ENCODE results near the gene ST13. TPM values are rescaled to one million over a fixed set of nuclear protein-coding genes. Genes with fewer than 3 reads are reported as not detected.
"Not testable (repeated sequence)": the region's sequence is repeated elsewhere in the genome, so short reads cannot be mapped to it uniquely, and the experiment has no call there.

ST13 gene
- total and polyA plus RNA-seq, 9 donors = 243 to 1,503 (median 650) TPM

- intact Hi-C loops (cut with DNase I) = no loop called here
- TF ChIP-seq EP300 (IDR thresholded peaks at IDR 0.05) (no peak), CTCF (IDR thresholded peaks at IDR 0.05) (no peak), POLR2A (IDR thresholded peaks at IDR 0.05) (no peak)
- H3K36me3 ChIP-seq = no peaks in the 10 kb centered on the region
- H3K9me3 ChIP-seq = no peaks in the 10 kb centered on the region
- no peak for DNase-seq
- no peak overlapping the region for H3K27ac ChIP-seq
- H3K27me3 ChIP-seq = no peaks in the 10 kb centered on the region
- H3K4me1 ChIP-seq (ENCODE audit: insufficient read depth) = no peaks in the 10 kb centered on the region
- 94 to 96% (median 96%) methylated on average over 3 of the region's 3 CpGs for WGBS, 3 donors
- no peak overlapping the region for H3K4me3 ChIP-seq
Measured at GRCh38 chr22:40875111-40875510, 18.7 kb upstream of the ST13 start.

- intact Hi-C loops (cut with DNase I) = no loop called here
- H3K27ac ChIP-seq = no peak overlapping the region
- H3K4me3 ChIP-seq = no peak overlapping the region
- H3K36me3 ChIP-seq = no peaks in the 10 kb centered on the region
- H3K9me3 ChIP-seq = no peaks in the 10 kb centered on the region
- no peaks in the 10 kb centered on the region for H3K4me1 ChIP-seq (ENCODE audit: insufficient read depth)
- WGBS, 3 donors = 80 to 97% (median 83%) methylated on average over 3 of the region's 3 CpGs
- no peak for DNase-seq
- H3K27me3 ChIP-seq = no peaks in the 10 kb centered on the region
- TF ChIP-seq EP300 (IDR thresholded peaks at IDR 0.05) = no peak
- no peak for TF ChIP-seq POLR2A (IDR thresholded peaks at IDR 0.05)
- TF ChIP-seq CTCF (IDR thresholded peaks at IDR 0.05) = no peak
Measured at GRCh38 chr22:40874016-40874415, 17.6 kb upstream of the ST13 start.

GRCh38 chr22:40868379-40868778 lies 11.9 kb upstream of the ST13 start:
- H3K27ac ChIP-seq; H3K4me3 ChIP-seq; H3K9me3 ChIP-seq; H3K4me1 ChIP-seq (ENCODE audit: insufficient read depth); intact Hi-C loops (cut with DNase I); H3K27me3 ChIP-seq; DNase-seq; H3K36me3 ChIP-seq: not testable (repeated sequence)
- WGBS, 3 donors = 76 to 81% (median 80%) methylated on average over 6 of the region's 6 CpGs

- Histone ChIP-seq H3K9me3 (no peaks in the 10 kb centered on the region), H3K4me1 (ENCODE audit: insufficient read depth) (no peaks in the 10 kb centered on the region), H3K27me3 (no peaks in the 10 kb centered on the region), H3K4me3 (no peak overlapping the region), H3K36me3 (no peaks in the 10 kb centered on the region), H3K27ac (no peak overlapping the region)
- intact Hi-C loops (cut with DNase I) = no loop called here
- TF ChIP-seq POLR2A (IDR thresholded peaks at IDR 0.05) = no peak
- TF ChIP-seq EP300 (IDR thresholded peaks at IDR 0.05) = no peak
- TF ChIP-seq CTCF (IDR thresholded peaks at IDR 0.05) = no peak
- DNase-seq = no peak
- WGBS, 3 donors = 75 to 87% (median 76%) methylated on average over 2 of the region's 2 CpGs
Measured at GRCh38 chr22:40867109-40867508, 10.7 kb upstream of the ST13 start.

GRCh38 chr22:40862537-40862936 lies 6.1 kb upstream of the ST13 start:
- no peak for DNase-seq
- TF ChIP-seq POLR2A (IDR thresholded peaks at IDR 0.05) = no peak
- no peak for TF ChIP-seq CTCF (IDR thresholded peaks at IDR 0.05)
- no peak for TF ChIP-seq EP300 (IDR thresholded peaks at IDR 0.05)
- 86 to 94% (median 91%) methylated on average over 2 of the region's 2 CpGs for WGBS, 3 donors
- no peak overlapping the region for H3K27ac ChIP-seq
- H3K9me3 ChIP-seq = no peaks in the 10 kb centered on the region
- H3K4me1 ChIP-seq (ENCODE audit: insufficient read depth) = peaks cover 3% of the 10 kb centered on the region
- no peaks in the 10 kb centered on the region for H3K27me3 ChIP-seq
- no peaks in the 10 kb centered on the region for H3K36me3 ChIP-seq
- intact Hi-C loops (cut with DNase I) = no loop called here
- H3K4me3 ChIP-seq = no peak overlapping the region

All from ovary (tissue), 9 donors.